HFFc6 (cell line): ENCODE results near the gene RGL4. TPM values are rescaled to one million over a fixed set of nuclear protein-coding genes. Genes with fewer than 3 reads are reported as not detected.

Experiments
- DNase-seq: peaks from one replicate; pipeline ENCODE4 v3.0.0-alpha.2; 2018
- H3K27ac Mint-ChIP-seq: 2 replicates; pipeline ENCODE4 v1.8.0; 2020; ENCODE audit warnings: mild to moderate bottlenecking, mixed read lengths
- H3K27me3 Mint-ChIP-seq: 2 replicates; pipeline ENCODE4 v1.8.0; 2021; ENCODE audit warnings: mild to moderate bottlenecking, moderate library complexity, mixed read lengths; ENCODE audit not compliant: insufficient read depth
- H3K36me3 Mint-ChIP-seq: 2 replicates; pipeline ENCODE4 v1.8.0; 2021; ENCODE audit warnings: low read depth, mixed read lengths
- H3K4me1 Mint-ChIP-seq: 2 replicates; pipeline ENCODE4 v1.8.0; 2020; ENCODE audit warnings: low read depth, mixed read lengths
- H3K4me3 Mint-ChIP-seq: 2 replicates; pipeline ENCODE4 v1.8.0; 2020; ENCODE audit warnings: mild to moderate bottlenecking, moderate library complexity, mixed read lengths
- H3K9me3 Mint-ChIP-seq: 2 replicates; pipeline ENCODE4 v1.8.0; 2020; ENCODE audit warnings: mild to moderate bottlenecking, mixed read lengths
- total RNA-seq, 6 experiments: library from RNA; stranded (reverse); fragmentation: NEBNext Ultra II Directional; extraction: Animal tissue kit (Norgen Biotek cat#: 25700); gene quantifications; 2 replicates in 1 of 6; 3 replicates in 5 of 6; pipeline ENCODE4 v1.2.3, GENCODE V29; 2021
- TF ChIP-seq, protein P1 (sequence below): fragments of 200-600 bp; sonication (generic); IDR thresholded peaks from 2 replicates; pipeline ENCODE4 v1.5.0; 2021; ENCODE audit warnings: antibody characterized with exemption, mild to moderate bottlenecking

The RGL4 gene
- total RNA-seq, 6 experiments from 2014 or later, result not detected

DNA sequence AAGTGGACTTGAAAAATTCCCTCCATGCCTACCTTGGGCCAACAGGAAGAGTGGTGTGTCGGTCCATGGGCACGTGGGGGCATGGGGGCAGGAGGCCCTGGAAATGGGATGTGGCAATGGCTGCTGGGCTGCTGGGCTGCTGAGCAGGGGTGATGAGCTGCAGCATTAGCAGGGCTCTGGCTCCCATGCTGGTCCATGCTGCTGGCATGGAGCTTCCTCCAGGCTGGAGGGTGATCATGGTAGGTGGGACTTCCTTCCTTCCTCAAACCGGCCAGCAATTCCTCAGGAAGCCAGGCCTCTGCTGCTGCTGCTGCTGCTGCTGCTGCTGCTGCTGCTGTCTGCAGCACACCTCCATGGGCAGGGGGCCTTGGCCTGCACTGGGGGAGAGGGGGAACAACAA lies 4.3 kb downstream of the RGL4 start:
- no peak for DNase-seq
- TF ChIP-seq, protein P1, sequence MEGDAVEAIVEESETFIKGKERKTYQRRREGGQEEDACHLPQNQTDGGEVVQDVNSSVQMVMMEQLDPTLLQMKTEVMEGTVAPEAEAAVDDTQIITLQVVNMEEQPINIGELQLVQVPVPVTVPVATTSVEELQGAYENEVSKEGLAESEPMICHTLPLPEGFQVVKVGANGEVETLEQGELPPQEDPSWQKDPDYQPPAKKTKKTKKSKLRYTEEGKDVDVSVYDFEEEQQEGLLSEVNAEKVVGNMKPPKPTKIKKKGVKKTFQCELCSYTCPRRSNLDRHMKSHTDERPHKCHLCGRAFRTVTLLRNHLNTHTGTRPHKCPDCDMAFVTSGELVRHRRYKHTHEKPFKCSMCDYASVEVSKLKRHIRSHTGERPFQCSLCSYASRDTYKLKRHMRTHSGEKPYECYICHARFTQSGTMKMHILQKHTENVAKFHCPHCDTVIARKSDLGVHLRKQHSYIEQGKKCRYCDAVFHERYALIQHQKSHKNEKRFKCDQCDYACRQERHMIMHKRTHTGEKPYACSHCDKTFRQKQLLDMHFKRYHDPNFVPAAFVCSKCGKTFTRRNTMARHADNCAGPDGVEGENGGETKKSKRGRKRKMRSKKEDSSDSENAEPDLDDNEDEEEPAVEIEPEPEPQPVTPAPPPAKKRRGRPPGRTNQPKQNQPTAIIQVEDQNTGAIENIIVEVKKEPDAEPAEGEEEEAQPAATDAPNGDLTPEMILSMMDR, result no peak
- no peak overlapping the region for H3K4me3 Mint-ChIP-seq
- H3K27ac Mint-ChIP-seq, result no peak overlapping the region
- H3K27me3 Mint-ChIP-seq, result no peaks in the 10 kb centered on the region
- H3K36me3 Mint-ChIP-seq, result peaks cover 10% of the 10 kb centered on the region; the same call in 1 of the 2 replicates
- H3K4me1 Mint-ChIP-seq, result no peaks in the 10 kb centered on the region
- H3K9me3 Mint-ChIP-seq, result no peaks in the 10 kb centered on the region

DNA sequence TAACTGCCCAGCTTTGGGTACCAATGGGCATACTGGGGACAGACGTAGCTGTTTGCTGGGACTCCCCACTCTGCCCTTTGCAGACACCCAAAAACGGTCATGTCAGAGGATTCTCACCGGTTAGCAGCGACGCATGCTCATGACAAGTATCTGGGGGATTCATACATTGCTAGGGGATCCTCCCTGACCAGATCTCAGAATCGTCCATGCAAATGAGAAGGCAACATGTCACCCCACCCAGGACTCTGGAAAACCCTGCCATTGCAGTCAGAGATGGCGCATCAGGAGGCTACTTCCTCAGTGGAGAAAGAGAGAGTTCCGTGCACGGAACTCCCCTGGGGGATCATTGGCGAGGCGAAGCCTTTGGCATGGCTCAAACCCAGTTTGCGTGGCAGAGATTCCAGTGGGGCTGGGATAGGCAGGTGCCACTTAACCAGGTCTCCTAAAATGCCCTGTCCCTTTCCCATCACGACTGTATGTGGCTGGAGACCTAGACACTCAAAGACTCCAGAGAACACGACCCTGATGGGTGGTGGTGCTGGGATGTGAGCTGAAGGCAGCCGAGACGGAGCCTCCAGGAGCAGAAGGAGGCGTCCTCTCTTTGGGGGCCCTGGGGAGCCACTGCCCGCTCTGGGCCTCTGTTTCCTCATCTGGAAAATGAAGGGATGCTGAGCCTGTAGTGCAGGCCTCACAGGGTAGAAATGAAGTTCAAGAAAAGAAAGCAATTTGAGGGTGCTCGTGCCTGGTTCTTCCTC lies 4.9 kb downstream of the RGL4 start:
- Mint-ChIP-seq H3K27me3 (no peaks in the 10 kb centered on the region), H3K36me3 (peaks cover 10% of the 10 kb centered on the region; the same call in 1 of the 2 replicates), H3K9me3 (no peaks in the 10 kb centered on the region), H3K4me3 (no peak overlapping the region), H3K4me1 (peaks cover 3% of the 10 kb centered on the region), H3K27ac (no peak overlapping the region)
- TF ChIP-seq, protein P1, result no peak
- no peak for DNase-seq

DNA sequence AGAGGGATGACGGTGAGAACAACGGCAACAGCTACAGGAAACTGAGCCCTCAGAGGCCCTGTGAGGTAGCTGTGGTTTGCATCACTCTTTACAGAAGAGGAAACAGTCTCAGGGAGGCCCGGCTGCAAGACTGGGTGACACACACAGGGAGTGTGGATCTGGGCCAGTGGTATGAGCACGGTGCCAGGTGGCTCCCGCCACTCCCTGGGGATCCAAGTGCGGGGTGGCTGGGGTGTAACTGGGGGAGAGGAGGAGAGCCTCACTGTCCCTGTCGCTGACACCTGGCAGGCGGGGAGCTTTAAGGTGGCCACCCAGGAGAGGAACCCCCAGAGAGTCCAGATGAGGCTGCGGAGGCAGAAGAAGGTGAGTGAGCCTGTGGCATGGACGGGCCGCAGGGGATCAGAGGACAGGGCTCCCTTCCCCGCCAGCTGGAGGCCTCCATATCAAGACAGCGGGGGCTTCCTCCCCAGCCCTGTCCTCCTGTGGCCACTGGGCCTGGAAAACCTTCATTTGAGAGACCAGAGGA lies 5.6 kb downstream of the RGL4 start:
- no peak overlapping the region for H3K4me3 Mint-ChIP-seq
- H3K36me3 Mint-ChIP-seq, result peaks cover 11% of the 10 kb centered on the region; the same call in 1 of the 2 replicates
- no peak for DNase-seq
- H3K4me1 Mint-ChIP-seq, result peaks cover 7% of the 10 kb centered on the region
- no peaks in the 10 kb centered on the region for H3K27me3 Mint-ChIP-seq
- no peak overlapping the region for H3K27ac Mint-ChIP-seq
- TF ChIP-seq, protein P1, result no peak
- H3K9me3 Mint-ChIP-seq, result no peaks in the 10 kb centered on the region

DNA sequence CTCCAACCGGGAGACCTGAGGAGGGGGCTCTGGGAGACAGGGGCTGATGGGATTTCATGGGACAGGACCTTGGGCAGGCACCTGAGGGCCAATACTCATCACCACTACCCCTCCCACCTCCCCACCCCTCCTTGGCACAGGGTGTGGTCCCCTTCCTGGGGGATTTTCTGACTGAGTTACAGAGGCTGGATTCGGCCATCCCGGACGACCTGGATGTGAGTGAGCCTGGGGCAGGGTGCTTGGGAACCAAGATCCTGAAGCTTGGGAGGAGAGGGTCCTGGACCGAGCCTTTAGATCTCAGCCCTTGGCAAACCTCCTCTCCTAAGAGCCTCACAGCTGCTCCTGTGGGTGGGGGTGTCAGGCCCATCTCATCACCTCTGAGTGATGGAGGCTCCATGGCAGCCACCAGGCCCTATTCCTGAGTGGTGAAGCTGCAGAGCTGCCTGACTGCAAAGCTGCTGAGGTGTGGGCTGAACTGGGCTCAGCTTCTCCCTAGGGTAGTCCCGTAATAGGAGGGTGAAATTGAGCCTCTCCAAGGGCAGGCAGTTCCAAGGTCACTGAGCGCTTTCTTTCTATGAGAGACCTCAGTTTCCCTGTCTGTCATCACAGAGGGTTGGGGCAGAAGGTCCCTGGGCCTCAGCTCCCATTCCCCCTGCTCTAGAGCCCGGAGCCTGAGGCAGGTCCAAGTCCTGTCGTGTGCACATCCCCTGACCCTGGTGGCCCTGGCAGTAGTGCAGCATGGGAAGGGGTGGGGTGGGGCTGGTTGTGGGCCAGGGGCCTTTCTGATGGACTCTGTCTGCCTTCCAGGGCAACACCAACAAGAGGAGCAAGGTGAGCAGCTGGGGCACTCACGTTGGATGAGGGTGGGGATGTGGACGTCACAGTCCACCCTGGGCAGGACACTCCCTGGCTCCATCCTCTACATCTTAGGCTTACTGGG lies 6.5 kb downstream of the RGL4 start:
- Mint-ChIP-seq H3K4me1 (peaks cover 7% of the 10 kb centered on the region), H3K36me3 (peaks cover 14% of the 10 kb centered on the region; the same call in 1 of the 2 replicates), H3K27ac (no peak overlapping the region), H3K4me3 (no peak overlapping the region), H3K9me3 (no peaks in the 10 kb centered on the region), H3K27me3 (no peaks in the 10 kb centered on the region)
- TF ChIP-seq, protein P1, result no peak
- DNase-seq, result no peak

DNA sequence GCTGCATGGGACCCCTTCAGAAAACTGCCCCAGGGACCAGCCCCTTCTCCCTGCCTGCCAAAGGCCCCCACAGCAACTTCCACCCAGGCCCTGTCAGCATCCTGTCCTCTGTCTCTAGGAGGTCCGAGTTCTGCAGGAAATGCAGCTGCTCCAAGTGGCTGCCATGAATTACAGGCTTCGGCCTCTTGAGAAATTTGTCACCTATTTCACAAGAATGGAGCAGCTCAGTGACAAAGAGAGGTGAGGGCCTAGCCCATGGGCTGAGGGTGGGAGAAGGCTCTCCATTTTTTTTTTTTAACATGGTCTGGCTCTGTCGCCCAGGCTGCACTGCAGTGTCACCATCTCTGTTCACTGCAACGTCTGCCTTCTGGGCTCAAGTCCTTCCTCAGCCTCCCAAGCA lies 7.3 kb downstream of the RGL4 start:
- Mint-ChIP-seq H3K9me3 (no peaks in the 10 kb centered on the region), H3K27me3 (no peaks in the 10 kb centered on the region), H3K4me3 (no peak overlapping the region), H3K4me1 (peaks cover 7% of the 10 kb centered on the region), H3K36me3 (peaks cover 14% of the 10 kb centered on the region; the same call in 1 of the 2 replicates), H3K27ac (no peak overlapping the region)
- TF ChIP-seq, protein P1, result no peak
- DNase-seq, result no peak
